GM18520 (cell line): Measurements from ENCODE around the gene NME4.
"Not testable (repeated sequence)": the region's sequence is repeated elsewhere in the genome, so short reads cannot be mapped to it uniquely, and the experiment has no call there.

Experiments used
- ATAC-seq: cut with Tn5 transposase; IDR thresholded peaks from one replicate; pipeline ENCODE4 v1.9.1; 2021; ENCODE audit not compliant: unreplicated experiment

NME4 gene

DNA sequence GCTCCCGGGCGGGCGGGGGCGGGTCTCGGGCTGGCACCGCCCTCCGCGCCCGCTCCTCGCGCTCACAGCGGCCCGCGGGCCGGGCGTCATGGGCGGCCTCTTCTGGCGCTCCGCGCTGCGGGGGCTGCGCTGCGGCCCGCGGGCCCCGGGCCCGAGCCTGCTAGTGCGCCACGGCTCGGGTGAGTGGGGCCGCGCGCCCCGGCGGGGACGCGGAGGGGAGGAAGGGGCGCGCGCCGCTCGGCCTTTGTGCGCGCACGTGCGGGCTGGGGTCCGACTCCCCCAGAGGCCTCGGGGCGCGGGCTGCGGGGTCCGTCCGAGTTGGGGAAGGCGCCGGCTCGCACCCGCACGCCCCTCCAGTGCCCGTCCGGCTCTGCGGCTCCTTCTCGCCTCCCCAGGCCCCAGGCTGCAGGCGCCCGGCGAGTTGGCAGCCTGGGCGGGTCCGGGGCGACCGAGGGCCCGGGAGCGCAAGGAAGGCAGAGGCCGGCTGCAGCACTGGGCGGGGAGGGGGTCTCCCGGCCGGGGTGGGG, at the start of gene NME4:
NME4 (plus strand) TSS at position 65 of the 527 bp plus-strand sequence; CDS start at position 89, 24 bp downstream.
- ATAC-seq, result no peak

DNA sequence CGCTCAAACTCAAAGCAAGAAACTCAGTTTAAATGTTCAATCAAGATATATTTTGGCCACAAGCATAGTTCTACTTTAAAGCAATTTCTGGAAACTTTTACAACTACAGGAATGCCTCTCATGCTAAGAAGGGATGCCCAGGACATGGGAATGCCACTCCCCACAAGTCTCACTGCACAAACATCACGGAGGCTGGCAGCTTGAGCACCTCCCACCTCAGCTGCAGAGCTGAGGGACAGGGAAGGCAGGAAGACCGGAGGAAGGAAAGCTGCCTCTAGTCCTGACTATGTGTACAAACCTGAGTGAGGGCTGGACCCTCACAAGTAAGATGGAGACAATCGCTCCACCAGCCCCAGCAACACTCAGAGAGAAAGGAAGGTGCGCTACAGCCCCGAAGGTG, 49.8 kb upstream of the NME4 start:
- ATAC-seq, result no peak

- ATAC-seq, result not testable (repeated sequence)
Observed at GRCh38 chr16:348495-348894, 48.5 kb upstream of the NME4 start.

GRCh38 chr16:349211-349610, 47.8 kb upstream of the NME4 start:
- no peak for ATAC-seq

DNA sequence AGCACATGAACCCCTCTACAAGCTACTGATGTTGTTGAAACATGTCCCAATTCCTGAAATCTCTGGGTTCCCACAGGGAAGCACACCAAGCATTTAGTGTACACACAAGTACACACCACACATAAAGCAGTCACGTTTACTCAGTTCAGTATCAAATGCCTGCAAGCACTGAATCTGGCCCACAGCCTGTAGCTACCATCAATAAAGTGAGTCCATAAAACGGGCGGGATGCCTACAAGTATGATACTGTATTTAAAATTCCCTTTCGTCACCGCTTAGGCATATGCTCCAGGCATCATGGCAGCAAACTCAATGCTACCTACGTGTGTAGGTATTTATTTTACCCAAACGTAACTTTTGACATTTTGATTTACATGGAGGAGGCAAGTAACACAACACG, 46.8 kb upstream of the NME4 start:
- ATAC-seq, result no peak

- peak; percentile 11 for ATAC-seq
Observed at GRCh38 chr16:351804-352520, 45.0 kb upstream of the NME4 start.

- ATAC-seq, result peak; percentile 40
Observed at GRCh38 chr16:352547-353403, 44.2 kb upstream of the NME4 start, which contains the start of gene AXIN1. TSS of gene AXIN1 (minus strand) at chr16:352723. CDS start at chr16:347025, 5,698 bp downstream.

- no peak for ATAC-seq
Observed at GRCh38 chr16:353404-354290, 43.4 kb upstream of the NME4 start.

- no peak for ATAC-seq
Observed at GRCh38 chr16:354291-354881, 42.6 kb upstream of the NME4 start.

DNA sequence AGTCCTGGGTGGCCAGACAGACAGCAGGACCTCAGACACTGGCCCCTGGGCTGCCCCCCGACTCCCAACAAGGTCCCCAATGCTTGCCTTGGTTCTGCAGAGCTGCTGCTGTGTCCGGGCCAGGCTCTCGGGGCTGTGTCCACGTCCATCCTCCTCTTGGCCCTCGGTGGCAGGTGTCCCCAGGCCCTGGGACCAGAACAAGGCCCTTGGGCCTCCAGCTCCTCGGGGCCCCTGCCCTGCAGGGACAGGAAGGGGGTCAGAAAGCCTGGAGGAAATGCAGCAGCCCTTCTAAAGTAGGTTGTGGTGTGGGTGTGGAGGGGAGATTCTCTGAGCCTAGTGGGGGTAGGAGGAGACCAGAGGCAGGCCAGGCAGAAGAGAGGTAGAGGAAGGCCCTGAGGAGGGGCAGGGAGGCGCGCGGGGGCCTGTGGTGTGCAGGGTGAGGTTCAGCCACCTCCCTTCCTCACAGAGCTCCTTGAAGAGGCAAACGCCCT, 42.0 kb upstream of the NME4 start:
- no peak for ATAC-seq

DNA sequence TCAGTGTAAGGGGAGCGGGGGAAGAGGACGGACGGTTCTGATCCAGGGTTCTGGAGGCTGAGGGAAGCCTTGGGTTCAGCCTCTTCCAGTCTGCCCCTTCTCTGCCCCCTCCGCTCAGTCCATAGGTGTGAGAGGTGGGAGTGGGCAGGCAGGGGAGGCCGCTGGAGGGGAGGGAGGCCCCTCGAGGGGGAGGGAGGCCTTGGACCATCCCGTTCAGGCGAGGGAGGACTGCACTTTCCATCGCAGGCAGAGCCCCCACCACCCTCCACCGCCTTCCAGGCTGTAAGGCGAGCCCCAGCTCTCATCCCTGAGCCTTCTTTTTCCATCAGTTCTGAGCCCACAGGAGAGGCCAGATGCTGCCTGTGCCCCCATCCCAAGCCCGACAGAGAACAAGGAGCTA, 40.3 kb upstream of the NME4 start:
- ATAC-seq, result no peak

DNA sequence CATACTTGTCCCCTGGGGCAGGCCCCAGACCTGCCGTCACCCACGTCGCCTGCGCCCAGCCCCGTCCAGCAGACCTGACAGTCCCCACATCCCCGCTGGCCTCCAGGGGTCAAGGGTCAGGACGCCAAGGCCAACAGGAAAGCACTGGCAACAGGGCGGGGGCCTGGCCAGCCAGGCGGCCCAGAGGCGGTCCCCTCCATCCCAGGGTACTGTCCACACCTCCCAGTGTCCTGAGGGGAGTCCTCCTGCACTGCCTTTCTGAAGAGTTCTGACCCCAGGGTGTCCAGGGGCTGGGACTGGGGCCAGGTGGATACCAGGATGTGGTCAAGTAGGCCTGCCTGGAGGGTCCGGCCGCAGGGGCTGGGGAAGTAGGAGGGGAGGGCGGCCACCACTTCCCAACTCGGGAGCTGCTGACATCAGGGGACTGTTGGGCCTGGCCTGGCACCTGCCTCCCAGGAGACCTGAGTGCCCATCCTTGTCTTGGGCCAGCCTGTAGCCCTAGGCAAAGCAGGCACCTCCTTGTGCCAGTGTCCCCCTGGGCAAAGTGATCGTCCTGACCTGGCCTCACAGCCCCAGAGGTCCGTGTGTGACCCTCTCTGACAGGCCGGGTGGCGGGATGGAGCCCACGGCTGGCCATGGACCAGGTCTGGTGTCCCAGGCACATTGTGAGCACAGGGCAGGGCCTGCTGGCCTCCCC, 37.8 kb upstream of the NME4 start:
- no peak for ATAC-seq

DNA sequence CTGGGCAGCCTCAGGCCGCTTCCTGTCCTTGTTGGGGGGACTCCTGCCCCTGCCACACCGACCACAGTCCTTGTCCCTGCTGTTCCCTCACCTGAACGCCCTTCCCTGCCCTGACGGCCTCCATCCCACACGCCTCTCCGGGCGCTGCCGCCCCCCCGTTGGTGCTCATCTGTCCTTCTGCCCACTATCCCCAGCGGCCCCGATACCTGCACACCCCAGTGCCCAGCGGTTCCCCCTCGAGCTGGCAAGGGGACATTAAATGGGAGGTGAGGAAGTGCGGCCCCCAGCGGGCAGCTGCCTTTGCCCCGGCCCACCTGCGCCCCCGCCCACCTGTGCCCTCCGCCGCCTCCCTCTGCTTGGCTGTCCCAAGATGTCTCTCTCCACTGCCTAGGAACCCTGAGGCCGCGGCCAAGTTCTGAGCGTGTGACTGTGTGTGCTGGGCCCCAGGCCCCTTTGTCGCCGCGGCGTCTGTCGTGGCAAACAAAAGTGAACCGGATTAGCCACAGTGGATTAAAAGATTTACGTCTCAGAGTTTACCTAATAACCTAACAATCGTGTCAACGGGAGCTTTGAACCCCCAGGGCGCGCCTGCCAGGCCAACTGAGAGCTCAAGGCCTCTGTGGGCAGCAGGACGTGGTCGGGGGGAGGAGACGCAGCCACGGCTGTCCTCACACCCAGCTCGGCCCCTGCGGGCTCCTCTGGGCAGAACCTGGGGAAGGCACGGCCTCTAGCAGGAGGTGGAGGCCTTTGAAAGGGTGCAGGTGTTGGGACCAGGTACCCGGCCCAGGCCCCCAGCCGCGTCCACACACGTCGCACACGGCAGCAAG, 36.9 kb upstream of the NME4 start:
- no peak for ATAC-seq

- ATAC-seq, result no peak
Observed at GRCh38 chr16:360698-361336, 36.2 kb upstream of the NME4 start.

DNA sequence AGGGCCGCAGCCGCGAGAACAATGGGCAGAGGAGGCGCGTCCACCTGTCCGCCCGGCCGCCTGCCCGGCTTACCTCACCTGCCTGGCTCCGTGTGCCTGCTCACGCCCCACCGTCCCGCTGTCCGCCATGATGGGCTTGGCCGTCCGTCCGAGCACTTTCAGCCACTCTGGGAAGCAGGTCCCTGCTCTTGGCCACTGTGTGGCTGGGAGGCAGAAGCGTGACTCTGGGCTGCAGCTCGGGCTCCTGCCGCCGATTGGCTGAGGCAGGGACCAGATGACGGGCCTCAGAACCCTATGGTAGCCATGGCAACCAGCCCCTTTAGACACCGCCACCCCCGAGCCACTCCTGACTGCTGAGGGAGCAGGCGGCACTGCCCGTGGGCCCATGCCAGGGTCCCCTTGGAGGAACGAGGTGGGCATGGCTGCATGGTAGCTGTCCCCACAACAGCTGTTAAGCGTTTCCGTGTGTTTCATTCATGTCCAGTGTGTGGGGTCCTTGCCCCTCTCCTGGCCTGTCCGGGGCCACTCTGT, 35.6 kb upstream of the NME4 start:
- no peak for ATAC-seq

DNA sequence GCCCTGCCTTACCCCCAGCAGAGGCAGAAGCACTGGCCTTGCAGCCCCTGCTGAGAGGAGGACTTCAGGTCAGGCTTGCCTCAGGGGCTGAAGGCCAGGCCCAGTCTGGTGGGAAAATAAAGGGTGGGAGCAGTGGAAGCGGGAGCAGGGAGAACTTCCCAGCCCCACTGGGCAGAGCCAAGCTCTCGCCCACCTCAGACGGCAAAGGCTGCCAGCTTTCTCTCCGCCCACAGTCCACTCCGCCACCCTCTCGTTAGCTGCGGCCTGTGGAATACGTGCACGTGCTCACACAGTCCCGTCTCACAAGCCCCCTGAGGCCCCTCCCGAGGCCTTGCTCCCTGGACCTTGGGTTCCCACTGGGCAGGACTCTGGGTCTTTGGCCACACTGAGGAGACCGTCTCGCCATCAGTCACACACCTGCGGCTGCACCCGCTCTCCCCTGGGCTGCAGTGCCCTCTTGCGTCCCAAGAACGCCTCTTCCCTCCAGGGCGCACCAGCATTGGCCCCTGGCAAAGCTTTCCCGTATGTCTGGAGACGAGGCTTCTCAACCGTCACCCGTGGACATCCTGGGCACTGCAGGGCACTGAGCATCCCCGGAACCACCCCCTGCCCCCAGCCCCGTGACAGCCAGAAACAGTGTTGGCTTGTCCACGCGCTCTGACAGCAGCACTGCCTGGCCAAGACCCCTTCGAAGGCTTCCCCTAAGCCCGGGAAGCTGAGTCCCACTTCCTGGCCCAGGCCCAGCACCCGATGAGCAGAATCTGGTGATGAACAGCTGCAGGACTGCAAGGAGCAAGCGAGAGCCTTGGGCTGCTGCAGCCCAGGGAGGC, 34.9 kb upstream of the NME4 start:
- ATAC-seq, result peak; percentile 56

DNA sequence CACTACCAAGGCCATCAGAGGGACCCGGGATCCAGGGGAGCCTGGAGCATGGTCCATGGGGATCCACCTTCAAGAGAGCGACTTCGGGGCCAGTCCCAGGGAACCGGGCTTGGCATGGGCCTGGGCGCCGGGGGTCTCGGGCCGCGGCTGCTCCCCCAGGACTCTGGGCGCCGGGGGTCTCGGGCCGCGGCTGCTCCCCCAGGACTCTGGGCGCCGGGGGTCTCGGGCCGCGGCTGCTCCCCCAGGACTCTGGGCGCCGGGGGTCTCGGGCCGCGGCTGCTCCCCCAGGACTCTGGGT, 34.3 kb upstream of the NME4 start:
- ATAC-seq, result not testable (repeated sequence)
